ENCODE data around the gene ZNF785. TPM values are rescaled to one million over a fixed set of nuclear protein-coding genes. Genes with fewer than 3 reads are reported as not detected.

The ZNF785 gene
- total RNA-seq, 1 experiment from 2014 or later, result 18.8 TPM

GRCh38 chr16:30543067-30543466, 42.4 kb downstream of the ZNF785 start:
- H3K9me3 Mint-ChIP-seq, result peaks cover 0 to 8% of the 10 kb centered on the region in 2 experiments; a peak in 1 of 5 replicates
- H3K36me3 Mint-ChIP-seq (ENCODE audit: insufficient read depth in 1 of 3, low read depth in 3 of 3), result peaks cover 2 to 8% (median 4%) of the 10 kb centered on the region in 3 experiments; a peak in 4 of 7 replicates
- H2BK5ac ChIP-seq (ENCODE audit: insufficient read length, low read length), result no peak overlapping the region
- H2BK15ac ChIP-seq (ENCODE audit: low read depth, low read length), result no peak overlapping the region
- no peaks in the 10 kb centered on the region for H3K27me3 ChIP-seq (ENCODE audit: insufficient read depth, low read length)
- no peak overlapping the region for H4K8ac ChIP-seq (replicated peaks; ENCODE audit: insufficient read length, low read depth, low read length)
- H3K56ac ChIP-seq (ENCODE audit: insufficient read length, low read depth, low read length), result no peak overlapping the region
- no peak for TF ChIP-seq CTCF (conservative IDR thresholded peaks at IDR 0.05)
- no peak overlapping the region for H3T11ph ChIP-seq (ENCODE audit: low read length)
- no peak overlapping the region for H2AFZ ChIP-seq (ENCODE audit: low read length)
- no peak overlapping the region for H3K4ac ChIP-seq (ENCODE audit: low read depth, low read length)
- H2AK5ac ChIP-seq (ENCODE audit: insufficient read length, low read length), result no peak overlapping the region
- H3K4me1 Mint-ChIP-seq, result peaks cover 6 to 20% of the 10 kb centered on the region in 2 experiments
- H3K9ac ChIP-seq (ENCODE audit: extremely low read depth, insufficient read length, low read length), result no peak overlapping the region
- H3K4me2 ChIP-seq (ENCODE audit: insufficient read depth, insufficient read length, low read length), result no peak overlapping the region
- WGBS (ENCODE audit: extremely low coverage, insufficient read length, low lambda C conversion rate), result 100% methylated on average over 1 of the region's 5 CpGs
- H3K14ac ChIP-seq (ENCODE audit: insufficient read depth, low read length), result no peak overlapping the region
- no peak overlapping the region for H2BK20ac ChIP-seq (ENCODE audit: low read depth, low read length, poor library complexity, severe bottlenecking)
- H3K9me3 ChIP-seq (ENCODE audit: control insufficient read depth, low read depth, low read length), result no peaks in the 10 kb centered on the region
- H3K79me1 ChIP-seq (ENCODE audit: insufficient read depth, low read depth, low read length, poor library complexity, severe bottlenecking), result no peaks in the 10 kb centered on the region
- H4K5ac ChIP-seq (ENCODE audit: insufficient read length, low read depth, low read length), result no peak overlapping the region
- H3K4me3 Mint-ChIP-seq, result no peak overlapping the region
- no peak overlapping the region for H2BK120ac ChIP-seq (ENCODE audit: low read depth, low read length, poor library complexity, severe bottlenecking)
- H2BK12ac ChIP-seq (ENCODE audit: insufficient read length, low read depth, low read length), result no peak overlapping the region
- H3K4me1 ChIP-seq (ENCODE audit: insufficient read depth, low read length), result peaks cover 3% of the 10 kb centered on the region; the same call in 1 of the 2 replicates
- no peaks in the 10 kb centered on the region for H3K23me2 ChIP-seq (ENCODE audit: insufficient read length, low read depth, low read length, poor library complexity, severe bottlenecking)
- no peak overlapping the region for H3K27ac ChIP-seq (ENCODE audit: insufficient read length, low read depth, low read length)
- H3K27me3 Mint-ChIP-seq (ENCODE audit: low read depth), result peaks cover 4% of the 10 kb centered on the region; the same call in 1 of the 2 replicates
- no peaks in the 10 kb centered on the region for H3K79me2 ChIP-seq (ENCODE audit: insufficient read depth, low read length)
- no peak overlapping the region for H3K18ac ChIP-seq (ENCODE audit: insufficient read length, low read depth, low read length)
- no peak for DNase-seq
- no peaks in the 10 kb centered on the region for H4K20me1 ChIP-seq (ENCODE audit: control insufficient read depth, insufficient read depth, insufficient read length)
- H3K23ac ChIP-seq (ENCODE audit: insufficient read length, low read depth, low read length), result no peak overlapping the region
- no peak overlapping the region for H4K91ac ChIP-seq (ENCODE audit: insufficient read length, low read depth, low read length)
- H3K27ac Mint-ChIP-seq, result no peak overlapping the region
